NCI-H774 (cell line): ENCODE measurements around the gene CEACAM7.

Experiments
- DNase-seq: peaks from one replicate; lab custom pipeline; 2025; lab: John Stamatoyannopoulos, UW

The CEACAM7 gene

DNA sequence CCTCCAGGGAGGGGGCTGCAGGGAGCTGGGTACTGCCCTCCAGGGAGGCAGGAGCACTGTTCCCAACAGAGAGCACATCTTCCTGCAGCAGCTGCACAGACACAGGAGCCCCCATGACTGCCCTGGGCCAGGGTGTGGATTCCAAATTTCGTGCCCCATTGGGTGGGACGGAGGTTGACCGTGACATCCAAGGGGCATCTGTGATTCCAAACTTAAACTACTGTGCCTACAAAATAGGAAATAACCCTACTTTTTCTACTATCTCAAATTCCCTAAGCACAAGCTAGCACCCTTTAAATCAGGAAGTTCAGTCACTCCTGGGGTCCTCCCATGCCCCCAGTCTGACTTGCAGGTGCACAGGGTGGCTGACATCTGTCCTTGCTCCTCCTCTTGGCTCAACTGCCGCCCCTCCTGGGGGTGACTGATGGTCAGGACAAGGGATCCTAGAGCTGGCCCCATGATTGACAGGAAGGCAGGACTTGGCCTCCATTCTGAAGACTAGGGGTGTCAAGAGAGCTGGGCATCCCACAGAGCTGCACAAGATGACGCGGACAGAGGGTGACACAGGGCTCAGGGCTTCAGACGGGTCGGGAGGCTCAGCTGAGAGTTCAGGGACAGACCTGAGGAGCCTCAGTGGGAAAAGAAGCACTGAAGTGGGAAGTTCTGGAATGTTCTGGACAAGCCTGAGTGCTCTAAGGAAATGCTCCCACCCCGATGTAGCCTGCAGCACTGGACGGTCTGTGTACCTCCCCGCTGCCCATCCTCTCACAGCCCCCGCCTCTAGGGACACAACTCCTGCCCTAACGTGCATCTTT lies 12.5 kb upstream of the CEACAM7 start:
- DNase-seq = no peak

DNA sequence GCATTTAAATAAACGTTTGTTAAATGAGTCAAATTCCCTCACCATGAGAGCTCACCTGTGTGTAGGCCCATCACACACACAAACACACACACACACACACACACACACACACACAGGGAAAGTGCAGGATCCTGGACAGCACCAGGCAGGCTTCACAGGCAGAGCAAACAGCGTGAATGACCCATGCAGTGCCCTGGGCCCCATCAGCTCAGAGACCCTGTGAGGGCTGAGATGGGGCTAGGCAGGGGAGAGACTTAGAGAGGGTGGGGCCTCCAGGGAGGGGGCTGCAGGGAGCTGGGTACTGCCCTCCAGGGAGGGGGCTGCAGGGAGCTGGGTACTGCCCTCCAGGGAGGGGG lies 11.9 kb upstream of the CEACAM7 start:
- no peak for DNase-seq

DNA sequence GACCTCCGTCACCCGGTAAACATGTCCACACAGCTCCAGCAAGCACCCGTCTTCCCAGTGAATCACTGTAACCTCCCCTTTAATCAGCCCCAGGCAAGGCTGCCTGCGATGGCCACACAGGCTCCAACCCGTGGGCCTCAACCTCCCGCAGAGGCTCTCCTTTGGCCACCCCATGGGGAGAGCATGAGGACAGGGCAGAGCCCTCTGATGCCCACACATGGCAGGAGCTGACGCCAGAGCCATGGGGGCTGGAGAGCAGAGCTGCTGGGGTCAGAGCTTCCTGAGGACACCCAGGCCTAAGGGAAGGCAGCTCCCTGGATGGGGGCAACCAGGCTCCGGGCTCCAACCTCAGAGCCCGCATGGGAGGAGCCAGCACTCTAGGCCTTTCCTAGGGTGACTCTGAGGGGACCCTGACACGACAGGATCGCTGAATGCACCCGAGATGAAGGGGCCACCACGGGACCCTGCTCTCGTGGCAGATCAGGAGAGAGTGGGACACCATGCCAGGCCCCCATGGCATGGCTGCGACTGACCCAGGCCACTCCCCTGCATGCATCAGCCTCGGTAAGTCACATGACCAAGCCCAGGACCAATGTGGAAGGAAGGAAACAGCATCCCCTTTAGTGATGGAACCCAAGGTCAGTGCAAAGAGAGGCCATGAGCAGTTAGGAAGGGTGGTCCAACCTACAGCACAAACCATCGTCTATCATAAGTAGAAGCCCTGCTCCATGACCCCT lies 11.3 kb upstream of the CEACAM7 start:
- no peak for DNase-seq

DNA sequence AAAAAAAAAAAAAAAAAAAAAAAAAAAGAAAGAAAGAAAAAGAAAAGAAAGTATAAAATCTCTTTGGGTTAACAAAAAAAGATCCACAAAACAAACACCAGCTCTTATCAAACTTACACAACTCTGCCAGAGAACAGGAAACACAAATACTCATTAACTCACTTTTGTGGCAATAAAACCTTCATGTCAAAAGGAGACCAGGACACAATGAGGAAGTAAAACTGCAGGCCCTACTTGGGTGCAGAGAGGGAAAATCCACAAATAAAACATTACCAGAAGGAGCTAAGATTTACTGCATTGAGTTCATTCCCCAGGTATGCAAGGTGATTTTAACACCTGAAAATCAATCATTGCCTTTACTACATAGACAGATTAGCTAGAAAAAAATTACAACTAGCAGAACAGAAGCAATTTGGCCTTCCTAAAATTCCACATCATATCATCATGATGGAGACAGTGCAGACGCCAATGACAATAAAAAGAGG lies 10.7 kb upstream of the CEACAM7 start:
- no peak for DNase-seq

DNA sequence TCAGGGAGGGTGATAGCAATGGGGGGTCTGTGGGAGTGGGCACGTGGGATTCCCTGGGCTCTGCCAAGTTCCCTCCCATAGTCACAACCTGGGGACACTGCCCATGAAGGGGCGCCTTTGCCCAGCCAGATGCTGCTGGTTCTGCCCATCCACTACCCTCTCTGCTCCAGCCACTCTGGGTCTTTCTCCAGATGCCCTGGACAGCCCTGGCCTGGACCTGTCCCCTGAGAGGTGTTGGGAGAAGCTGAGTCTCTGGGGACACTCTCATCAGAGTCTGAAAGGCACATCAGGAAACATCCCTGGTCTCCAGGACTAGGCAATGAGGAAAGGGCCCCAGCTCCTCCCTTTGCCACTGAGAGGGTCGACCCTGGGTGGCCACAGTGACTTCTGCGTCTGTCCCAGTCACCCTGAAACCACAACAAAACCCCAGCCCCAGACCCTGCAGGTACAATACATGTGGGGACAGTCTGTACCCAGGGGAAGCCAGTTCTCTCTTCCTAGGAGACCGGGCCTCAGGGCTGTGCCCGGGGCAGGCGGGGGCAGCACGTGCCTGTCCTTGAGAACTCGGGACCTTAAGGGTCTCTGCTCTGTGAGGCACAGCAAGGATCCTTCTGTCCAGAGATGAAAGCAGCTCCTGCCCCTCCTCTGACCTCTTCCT lies 9.3 kb upstream of the CEACAM7 start:
- DNase-seq = no peak

DNA sequence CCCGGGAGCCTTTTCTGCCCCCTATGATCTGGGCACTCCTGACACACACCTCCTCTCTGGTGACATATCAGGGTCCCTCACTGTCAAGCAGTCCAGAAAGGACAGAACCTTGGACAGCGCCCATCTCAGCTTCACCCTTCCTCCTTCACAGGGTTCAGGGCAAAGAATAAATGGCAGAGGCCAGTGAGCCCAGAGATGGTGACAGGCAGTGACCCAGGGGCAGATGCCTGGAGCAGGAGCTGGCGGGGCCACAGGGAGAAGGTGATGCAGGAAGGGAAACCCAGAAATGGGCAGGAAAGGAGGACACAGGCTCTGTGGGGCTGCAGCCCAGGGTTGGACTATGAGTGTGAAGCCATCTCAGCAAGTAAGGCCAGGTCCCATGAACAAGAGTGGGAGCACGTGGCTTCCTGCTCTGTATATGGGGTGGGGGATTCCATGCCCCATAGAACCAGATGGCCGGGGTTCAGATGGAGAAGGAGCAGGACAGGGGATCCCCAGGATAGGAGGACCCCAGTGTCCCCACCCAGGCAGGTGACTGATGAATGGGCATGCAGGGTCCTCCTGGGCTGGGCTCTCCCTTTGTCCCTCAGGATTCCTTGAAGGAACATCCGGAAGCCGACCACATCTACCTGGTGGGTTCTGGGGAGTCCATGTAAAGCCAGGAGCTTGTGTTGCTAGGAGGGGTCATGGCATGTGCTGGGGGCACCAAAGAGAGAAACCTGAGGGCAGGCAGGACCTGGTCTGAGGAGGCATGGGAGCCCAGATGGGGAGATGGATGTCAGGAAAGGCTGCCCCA lies 8.5 kb upstream of the CEACAM7 start:
- DNase-seq = no peak

DNA sequence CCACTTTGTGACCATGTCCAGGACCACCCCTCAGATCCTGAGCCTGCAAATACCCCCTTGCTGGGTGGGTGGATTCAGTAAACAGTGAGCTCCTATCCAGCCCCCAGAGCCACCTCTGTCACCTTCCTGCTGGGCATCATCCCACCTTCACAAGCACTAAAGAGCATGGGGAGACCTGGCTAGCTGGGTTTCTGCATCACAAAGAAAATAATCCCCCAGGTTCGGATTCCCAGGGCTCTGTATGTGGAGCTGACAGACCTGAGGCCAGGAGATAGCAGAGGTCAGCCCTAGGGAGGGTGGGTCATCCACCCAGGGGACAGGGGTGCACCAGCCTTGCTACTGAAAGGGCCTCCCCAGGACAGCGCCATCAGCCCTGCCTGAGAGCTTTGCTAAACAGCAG lies 7.7 kb upstream of the CEACAM7 start:
- no peak for DNase-seq

DNA sequence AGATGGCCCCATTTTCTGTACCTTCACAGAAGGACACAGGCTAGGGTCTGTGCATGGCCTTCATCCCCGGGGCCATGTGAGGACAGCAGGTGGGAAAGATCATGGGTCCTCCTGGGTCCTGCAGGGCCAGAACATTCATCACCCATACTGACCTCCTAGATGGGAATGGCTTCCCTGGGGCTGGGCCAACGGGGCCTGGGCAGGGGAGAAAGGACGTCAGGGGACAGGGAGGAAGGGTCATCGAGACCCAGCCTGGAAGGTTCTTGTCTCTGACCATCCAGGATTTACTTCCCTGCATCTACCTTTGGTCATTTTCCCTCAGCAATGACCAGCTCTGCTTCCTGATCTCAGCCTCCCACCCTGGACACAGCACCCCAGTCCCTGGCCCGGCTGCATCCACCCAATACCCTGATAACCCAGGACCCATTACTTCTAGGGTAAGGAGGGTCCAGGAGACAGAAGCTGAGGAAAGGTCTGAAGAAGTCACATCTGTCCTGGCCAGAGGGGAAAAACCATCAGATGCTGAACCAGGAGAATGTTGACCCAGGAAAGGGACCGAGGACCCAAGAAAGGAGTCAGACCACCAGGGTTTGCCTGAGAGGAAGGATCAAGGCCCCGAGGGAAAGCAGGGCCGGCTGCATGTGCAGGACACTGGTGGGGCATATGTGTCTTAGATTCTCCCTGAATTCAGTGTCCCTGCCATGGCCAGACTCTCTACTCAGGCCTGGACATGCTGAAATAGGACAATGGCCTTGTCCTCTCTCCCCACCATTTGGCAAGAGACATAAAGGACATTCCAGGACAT lies 7.0 kb upstream of the CEACAM7 start:
- DNase-seq = no peak

DNA sequence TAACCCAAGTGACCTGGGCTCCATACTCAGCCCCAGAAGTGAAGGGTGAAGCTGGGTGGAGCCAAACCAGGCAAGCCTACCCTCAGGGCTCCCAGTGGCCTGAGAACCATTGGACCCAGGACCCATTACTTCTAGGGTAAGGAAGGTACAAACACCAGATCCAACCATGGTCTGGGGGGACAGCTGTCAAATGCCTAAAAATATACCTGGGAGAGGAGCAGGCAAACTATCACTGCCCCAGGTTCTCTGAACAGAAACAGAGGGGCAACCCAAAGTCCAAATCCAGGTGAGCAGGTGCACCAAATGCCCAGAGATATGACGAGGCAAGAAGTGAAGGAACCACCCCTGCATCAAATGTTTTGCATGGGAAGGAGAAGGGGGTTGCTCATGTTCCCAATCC lies 6.1 kb upstream of the CEACAM7 start:
- DNase-seq = no peak

DNA sequence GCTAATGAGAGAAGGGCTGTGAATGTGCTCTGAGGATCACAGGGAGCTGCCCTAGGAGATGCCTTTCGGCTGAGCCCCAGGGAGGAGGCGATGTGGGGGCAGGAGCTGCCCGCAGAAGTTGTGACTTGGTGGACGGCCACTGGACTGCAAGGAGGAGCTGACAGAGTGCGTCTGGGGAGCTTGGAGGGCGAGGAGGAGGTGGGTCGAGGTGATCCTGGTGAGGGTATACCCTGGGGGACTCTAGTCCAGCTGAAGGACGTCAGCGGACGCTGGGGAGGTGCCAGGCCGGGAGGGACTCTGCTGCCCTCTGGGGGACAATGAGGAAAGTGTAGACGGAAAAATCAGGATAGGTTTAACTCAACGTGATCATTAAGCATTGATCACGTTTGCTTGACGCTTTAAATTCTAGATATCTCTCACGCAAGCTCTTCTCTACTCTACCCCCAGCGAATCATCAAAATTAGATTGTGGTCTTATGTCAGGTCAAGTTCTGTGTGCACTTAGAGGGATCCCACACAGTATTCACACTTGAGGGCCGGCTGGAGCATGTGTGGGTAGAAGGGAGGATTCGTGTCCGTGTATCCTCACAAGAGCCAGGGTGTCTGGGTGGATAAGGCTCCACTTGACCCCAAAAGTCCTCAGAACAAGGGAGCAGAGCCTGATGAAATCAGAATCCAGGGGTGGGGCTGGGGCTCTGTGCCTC lies 3.3 kb upstream of the CEACAM7 start:
- no peak for DNase-seq

DNA sequence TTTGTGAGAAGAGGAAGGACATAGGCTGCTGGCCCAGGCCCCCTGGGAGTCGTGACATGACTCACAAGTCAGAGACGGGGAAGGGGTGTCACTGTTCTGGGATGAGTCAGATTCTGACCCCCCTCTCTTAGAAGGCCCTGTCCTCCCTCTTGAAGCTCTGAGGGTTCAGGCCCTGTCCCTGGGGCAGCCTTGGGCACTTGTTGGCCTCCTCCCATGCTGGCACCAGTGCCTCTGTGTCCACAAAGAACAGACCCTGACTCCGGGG lies 2.7 kb upstream of the CEACAM7 start:
- DNase-seq = no peak

DNA sequence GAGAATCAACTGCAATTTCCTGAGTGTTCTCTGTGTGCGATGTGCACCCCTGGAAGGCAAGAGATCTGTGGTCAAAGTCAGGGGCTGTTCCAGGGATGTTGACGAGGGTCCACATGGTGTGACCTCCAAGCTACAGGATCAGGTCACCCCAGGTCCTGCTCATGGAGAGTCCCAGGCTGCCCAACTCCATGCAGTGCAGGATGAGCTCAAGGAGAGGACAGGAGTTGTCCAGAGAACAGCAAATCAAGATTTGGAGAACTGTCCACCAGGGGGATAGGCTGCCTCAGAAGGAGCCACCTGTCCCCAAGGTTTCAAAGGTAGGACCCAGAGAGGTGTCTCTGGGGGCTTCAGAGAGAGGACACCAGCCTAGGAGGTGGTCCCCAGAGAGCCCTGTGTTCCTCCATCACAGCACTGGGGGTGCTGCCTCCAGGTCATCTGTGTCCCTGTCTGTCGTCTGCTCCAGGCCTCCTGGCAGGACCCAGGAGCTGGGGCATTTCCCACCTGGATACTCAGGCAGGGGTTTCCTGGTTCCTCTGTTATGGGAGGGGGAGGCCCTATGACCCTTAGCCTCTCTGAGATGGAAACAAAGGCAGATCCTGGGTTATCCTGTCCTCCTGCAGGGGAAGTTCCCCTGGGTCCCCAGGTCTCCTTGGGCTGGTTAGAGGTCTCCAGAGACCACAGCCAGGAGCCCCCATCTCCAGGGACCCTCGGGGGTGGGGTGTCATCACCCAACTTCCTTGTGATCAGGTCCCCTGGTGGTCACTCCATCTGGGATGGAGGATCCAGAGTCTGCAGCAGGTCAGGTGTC lies 2.1 kb upstream of the CEACAM7 start:
- DNase-seq = no peak

DNA sequence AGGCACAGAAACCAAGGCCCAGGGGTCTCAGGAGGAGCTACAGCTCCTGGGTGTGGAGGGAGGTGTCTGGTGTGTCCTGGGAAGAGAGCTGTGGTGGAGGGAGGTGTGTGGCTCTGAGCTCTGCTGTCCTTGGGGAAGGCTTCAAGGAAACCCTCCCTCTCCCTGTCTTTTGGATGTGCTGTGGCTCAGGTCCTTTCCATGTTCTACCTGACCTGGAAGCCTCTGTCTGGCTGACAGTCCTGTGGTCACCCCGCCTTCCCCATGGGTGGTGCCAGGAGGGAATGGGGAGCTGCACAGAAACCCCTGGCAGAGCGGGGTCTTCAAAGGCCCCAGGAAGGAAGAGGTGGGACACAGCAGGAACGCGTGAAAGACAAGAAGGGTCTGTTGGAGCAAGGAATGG lies 617 bp upstream of the CEACAM7 start:
- no peak for DNase-seq

DNA sequence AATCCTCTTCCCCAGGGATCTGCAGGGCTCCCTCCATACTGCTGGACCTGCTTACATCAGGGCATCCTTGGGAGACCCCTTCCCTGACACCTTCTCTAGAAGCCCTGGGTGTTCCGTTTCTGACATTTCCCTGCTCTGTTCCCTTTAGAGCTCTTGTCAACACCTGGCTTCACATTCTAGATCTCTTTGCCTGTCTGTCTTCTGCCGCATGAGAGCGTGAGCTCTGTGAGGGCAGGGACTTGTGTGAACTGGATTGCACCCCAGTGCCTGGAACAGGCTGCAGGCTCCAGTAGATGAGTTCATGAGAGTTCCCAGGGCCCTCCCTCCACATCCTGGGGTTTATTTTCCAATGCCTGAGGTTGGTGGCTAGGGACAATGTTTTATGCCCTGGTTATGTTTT lies 651 bp downstream of the CEACAM7 start:
- no peak for DNase-seq

DNA sequence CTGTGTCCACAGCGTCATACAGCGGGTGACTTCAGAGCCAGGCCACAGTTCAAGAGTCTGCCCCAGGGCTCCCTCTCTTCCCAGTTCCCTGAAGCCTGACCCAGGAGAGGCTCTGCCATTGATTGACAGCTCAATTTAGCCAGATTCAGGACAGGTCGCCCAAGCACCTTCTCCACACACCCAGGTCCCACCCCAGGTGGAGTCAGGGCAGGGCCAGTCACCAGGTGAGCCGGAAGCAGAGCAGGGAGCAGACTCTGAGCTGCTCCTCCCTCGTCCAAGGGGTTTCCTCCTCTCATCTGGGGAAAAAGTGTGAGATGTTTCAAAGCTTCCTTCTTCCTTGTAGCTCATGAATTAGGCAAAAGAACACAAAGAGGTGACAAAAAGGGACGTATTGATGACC lies 5.6 kb downstream of the CEACAM7 start:
- no peak for DNase-seq

DNA sequence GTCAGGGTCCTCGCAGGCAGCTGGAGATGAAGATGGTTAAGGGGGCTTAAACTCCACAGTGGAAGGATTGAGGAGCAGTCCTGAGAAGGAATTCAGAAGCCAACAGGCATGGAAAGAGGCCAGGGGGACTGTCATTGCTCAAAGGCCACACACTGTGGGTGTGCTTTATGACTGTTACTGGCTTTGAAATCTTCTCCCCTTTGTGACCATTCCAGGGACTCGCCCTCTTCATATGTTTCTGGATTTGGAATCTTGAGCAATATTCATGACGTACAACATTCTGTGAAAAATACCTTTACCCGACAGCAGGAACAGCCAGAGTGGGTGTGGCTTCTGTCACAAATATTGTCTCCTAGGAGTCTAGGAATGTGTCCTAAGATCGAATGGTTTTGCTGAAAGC lies 16.6 kb downstream of the CEACAM7 start:
- no peak for DNase-seq

DNA sequence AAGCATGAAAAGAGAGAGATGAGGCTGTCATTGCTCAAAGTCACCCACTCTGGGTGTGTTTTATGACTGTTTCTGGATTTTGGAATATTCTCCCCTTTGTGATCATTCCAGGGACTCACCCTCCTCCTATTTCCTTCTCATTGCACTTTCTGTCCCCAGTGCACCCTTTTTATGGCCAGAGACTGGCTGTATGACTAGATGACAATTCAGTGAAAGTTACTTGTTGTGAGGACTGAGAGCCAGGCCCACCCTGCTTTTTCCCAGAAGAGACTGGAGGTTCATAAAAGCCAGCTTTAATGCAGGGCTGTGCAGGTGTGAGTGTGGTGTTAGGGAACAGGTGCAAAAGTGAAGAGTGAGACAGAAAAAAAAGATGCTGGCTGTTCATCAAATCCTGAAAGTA lies 17.3 kb downstream of the CEACAM7 start:
- DNase-seq = no peak

DNA sequence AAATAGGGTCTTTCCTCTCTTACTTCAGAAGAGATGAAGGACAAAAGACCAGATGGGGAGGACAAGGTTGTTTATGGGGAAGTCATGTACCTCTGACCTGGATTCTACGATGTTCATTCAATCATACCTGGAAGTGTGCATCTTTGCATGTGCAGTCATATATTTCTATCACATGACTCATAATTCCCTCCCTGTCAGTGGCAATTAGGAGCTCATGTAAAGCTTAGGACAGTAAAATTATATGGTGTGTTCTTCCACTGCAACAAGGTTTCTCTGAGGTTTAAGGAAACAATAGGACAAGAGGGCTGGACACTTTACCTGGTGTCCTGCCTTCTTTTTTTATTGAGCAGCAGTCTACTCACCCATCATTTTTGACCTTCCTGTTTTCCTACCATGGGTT lies 19.8 kb downstream of the CEACAM7 start:
- DNase-seq = no peak

DNA sequence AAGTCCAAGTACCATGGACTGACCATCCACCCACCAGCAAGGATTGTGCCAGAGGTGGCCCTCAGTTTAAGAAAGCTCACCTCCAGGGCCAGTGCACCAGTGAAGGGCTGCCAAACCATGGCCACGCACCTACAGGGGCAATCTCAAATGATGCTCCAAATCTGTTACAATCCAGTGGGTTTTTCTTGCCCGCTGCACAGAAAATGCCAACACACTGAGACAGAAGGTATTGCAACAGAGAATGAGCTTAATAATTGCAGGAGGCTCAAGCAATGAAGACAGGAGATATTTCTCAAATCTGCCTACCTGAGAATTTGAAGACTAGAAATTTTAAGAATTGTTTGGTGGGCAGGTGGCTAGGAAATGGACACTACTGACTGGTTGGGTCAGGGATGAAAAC lies 22.0 kb downstream of the CEACAM7 start:
- DNase-seq = no peak

DNA sequence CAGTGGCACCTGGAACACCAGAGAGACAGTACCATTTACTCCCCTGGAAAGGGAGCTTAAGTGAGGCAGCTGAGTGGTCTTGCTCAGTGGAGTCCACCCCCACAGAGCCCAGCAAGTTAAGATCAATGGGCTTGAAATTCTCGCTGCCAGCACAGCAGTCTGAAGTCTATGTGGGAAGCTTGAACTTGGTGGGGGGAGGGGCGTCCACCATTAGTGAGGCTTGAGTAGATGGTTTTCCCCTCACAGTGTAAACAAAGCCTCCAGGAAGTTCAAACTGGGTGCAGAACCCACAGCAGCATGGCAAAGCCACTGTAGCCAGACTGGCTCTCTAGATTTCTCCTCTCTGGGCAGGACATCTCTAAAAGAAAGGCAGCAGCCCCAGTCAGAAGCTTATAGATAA lies 30.9 kb downstream of the CEACAM7 start:
- no peak for DNase-seq
